PC-3 (cell line): ENCODE results near the gene KANK3. TPM values are rescaled to one million over a fixed set of nuclear protein-coding genes. Genes with fewer than 3 reads are reported as not detected.

Experiments used
- ATAC-seq: fragments of 200-7000 bp; cut with Tn5 transposase; 2 replicates; pipeline ENCODE4 v1.9.1; 2020; ENCODE audit warnings: mild to moderate bottlenecking, moderate library complexity
- BruUV-seq: library from RNA; stranded (reverse); fragments of 400-500 nt; replicated peaks from 2 replicates; lab custom pipeline; 2021; lab: Mats Ljungman, UMichigan
- CTCF ChIA-PET: fragments of 300-600 bp; sonication (Branson Sonifier 250); formaldehyde crosslinking; loops from one replicate; lab custom pipeline; 2022; ENCODE audit warnings: antibody characterized with exemption; lab: Charles Lee
- POLR2A ChIA-PET: fragments of 300-600 bp; sonication (Branson Sonifier 250); formaldehyde crosslinking; loops from one replicate; lab custom pipeline; 2022; ENCODE audit warnings: antibody characterized with exemption; ENCODE audit not compliant: unreplicated experiment; lab: Charles Lee
- DNase-seq: peaks from one replicate; pipeline ENCODE4 v3.0.0-alpha.2; 2015
- H2AFZ ChIP-seq: fragments of 300-600 bp; sonication (generic); 2 replicates; pipeline ENCODE4 v1.6.0; 2016; ENCODE audit warnings: antibody characterized with exemption, low read length
- H3F3A ChIP-seq: fragments of 300-600 bp; sonication (generic); one replicate; pipeline ENCODE4 v1.6.0; 2017; ENCODE audit warnings: antibody characterized with exemption, low read length, control low read depth, mild to moderate bottlenecking; ENCODE audit not compliant: unreplicated experiment
- H3K27ac ChIP-seq: fragments of 300-600 bp; sonication (generic); 2 replicates; pipeline ENCODE4 v1.5.1; 2016; ENCODE audit warnings: mild to moderate bottlenecking, low read length
- H3K27me3 ChIP-seq: fragments of 300-600 bp; sonication (generic); 2 replicates; pipeline ENCODE4 v1.6.1; 2016; ENCODE audit warnings: low read length, mixed read lengths
- H3K36me3 ChIP-seq: fragments of 300-600 bp; sonication (generic); 2 replicates; pipeline ENCODE4 v1.6.1; 2016; ENCODE audit warnings: low read depth, mixed run types, low read length, mixed read lengths
- H3K4me1 ChIP-seq: fragments of 300-600 bp; sonication (generic); 2 replicates; pipeline ENCODE4 v1.5.1; 2016; ENCODE audit warnings: low read length; ENCODE audit not compliant: insufficient read depth
- H3K4me2 ChIP-seq: fragments of 300-600 bp; sonication (generic); 2 replicates; pipeline ENCODE4 v1.6.0; 2016; ENCODE audit warnings: low read length
- H3K4me3 ChIP-seq: fragments of 300-600 bp; sonication (generic); 2 replicates; pipeline ENCODE4 v1.5.1; 2016; ENCODE audit warnings: mild to moderate bottlenecking, low read length, mixed read lengths
- H3K79me2 ChIP-seq: fragments of 300-600 bp; sonication (generic); 2 replicates; pipeline ENCODE4 v1.6.1; 2017; ENCODE audit warnings: low read length, mixed read lengths
- H3K9ac ChIP-seq: fragments of 300-600 bp; sonication (generic); 2 replicates; pipeline ENCODE4 v1.6.0; 2016; ENCODE audit warnings: mild to moderate bottlenecking, low read length
- H3K9me2 ChIP-seq: fragments of 300-600 bp; sonication (generic); replicated peaks from 2 replicates; pipeline ENCODE4 v1.6.1; 2016; ENCODE audit warnings: mixed run types, low read length, mixed read lengths
- H3K9me3 ChIP-seq: fragments of 300-600 bp; sonication (generic); 2 replicates; pipeline ENCODE4 v1.6.1; 2016; ENCODE audit warnings: low read length, mixed read lengths
- H4K20me1 ChIP-seq: fragments of 300-600 bp; sonication (generic); 2 replicates; pipeline ENCODE4 v1.6.1; 2016; ENCODE audit warnings: low read length, mixed read lengths
- CTCF ChIP-seq: fragments of 300-600 bp; sonication (generic); conservative IDR thresholded peaks from 2 replicates; pipeline ENCODE4 v1.5.1; 2017; ENCODE audit warnings: antibody characterized with exemption, low read depth, mild to moderate bottlenecking, low read length
- EZH2 ChIP-seq: fragments of 300-600 bp; sonication (generic); IDR thresholded peaks from one replicate; pipeline ENCODE4 v1.6.1; 2017; ENCODE audit warnings: antibody characterized with exemption, mild to moderate bottlenecking, low read length; ENCODE audit not compliant: unreplicated experiment
- EZH2phosphoT487 ChIP-seq: fragments of 300-600 bp; sonication (generic); IDR thresholded peaks from 2 replicates; pipeline ENCODE4 v1.6.1; 2018; ENCODE audit warnings: mild to moderate bottlenecking, antibody characterized with exemption, low read length, borderline replicate concordance
- intact Hi-C: fragments of 100-400 bp; cut with micrococcal nuclease; formaldehyde crosslinking; loops from 2 replicates; pipeline ENCODE4 v1.9.0; 2023
- total RNA-seq: library from RNA; depleted of rRNA; stranded (reverse); fragments of >200 nt; gene quantifications from 2 replicates; pipeline ENCODE4 v1.2.3, GENCODE V29; 2014

KANK3 gene
- total RNA-seq, 1 experiment from 2014 or later = 0.87 TPM

- Histone ChIP-seq H3K9ac (peak within 1 kb of the TSS; percentile 98), H3K4me3 (peak within 1 kb of the TSS; percentile 89), H3K79me2 (peaks cover 38% of the 10 kb centered on the region), H3K9me2 (no peaks in the 10 kb centered on the region), H3K4me1 (peaks cover 39% of the 10 kb centered on the region), H3K9me3 (no peaks in the 10 kb centered on the region), H3K27ac (peak within 1 kb of the TSS; percentile 94), H4K20me1 (peaks cover 22% of the 10 kb centered on the region), H2AFZ (peak within 1 kb of the TSS; percentile 83), H3K36me3 (no peaks in the 10 kb centered on the region), H3K4me2 (peak within 1 kb of the TSS; percentile 96), H3F3A (peaks cover 4% of the 10 kb centered on the region), H3K27me3 (no peaks in the 10 kb centered on the region)
- ATAC-seq (peak; percentile 93), DNase-seq (peak; percentile 100)
- CTCF ChIA-PET = interaction anchor here (0.6 to 1.0 kb wide), 3 partner anchors 34 to 56 kb away, joined by 7 to 12 read pairs (median 7); no protein-coding TSS in a partner anchor
- no TSS peak for BruUV-seq
- intact Hi-C loops = loop anchor here (1.0 to 2.0 kb wide), 3 partner anchors 28 to 71 kb away; no protein-coding TSS in a partner anchor
- TF ChIP-seq CTCF = no peak
- no peak for TF ChIP-seq EZH2phosphoT487
- TF ChIP-seq EZH2 = no peak
- POLR2A ChIA-PET = interaction anchor here (0.6 to 0.7 kb wide), 5 partner anchors 37 to 207 kb away, joined by 3 to 22 read pairs (median 3); partner anchors contain the start of gene ZNF414
Measured at GRCh38 chr19:8389891-8390616, 47.0 kb upstream of the KANK3 start, which contains the start of gene RAB11B. Gene RAB11B (plus strand): TSS chr19:8390360. CDS start chr19:8390417, 57 bp downstream.

GRCh38 chr19:8388612-8388958, 45.5 kb upstream of the KANK3 start:
- Histone ChIP-seq H3K27ac (peak overlapping the region; percentile 91), H3F3A (peaks cover 4% of the 10 kb centered on the region), H4K20me1 (peaks cover 20% of the 10 kb centered on the region), H3K4me1 (peaks cover 31% of the 10 kb centered on the region), H3K4me2 (peak overlapping the region; percentile 47), H3K9ac (peak overlapping the region; percentile 61), H3K36me3 (no peaks in the 10 kb centered on the region), H3K4me3 (no peak overlapping the region; the same call in 1 of the 2 replicates), H3K79me2 (peaks cover 28% of the 10 kb centered on the region), H3K27me3 (no peaks in the 10 kb centered on the region), H3K9me2 (no peaks in the 10 kb centered on the region), H3K9me3 (no peaks in the 10 kb centered on the region), H2AFZ (no peak overlapping the region)
- DNase-seq (no peak), ATAC-seq (no peak)
- no TSS peak for BruUV-seq
- ChIA-PET CTCF (interaction anchor here (0.5 to 0.6 kb wide), 2 partner anchors 47 to 416 kb away, joined by 5 to 7 read pairs; no protein-coding TSS in a partner anchor), POLR2A (interaction anchor here (0.7 kb wide), 1 partner anchor 34 kb away, joined by 13 read pairs; no protein-coding TSS in a partner anchor)
- no peak for TF ChIP-seq CTCF
- TF ChIP-seq EZH2phosphoT487 = no peak
- no peak for TF ChIP-seq EZH2
- intact Hi-C loops = no loop called here
